ENCODE data around the gene ANKS1A. TPM values are rescaled to one million over a fixed set of nuclear protein-coding genes. Genes with fewer than 3 reads are reported as not detected.

The ANKS1A gene
- polyA plus RNA-seq, 1 experiment, result 5.1 TPM

- Histone ChIP-seq H3K9me3 (ENCODE audit: control insufficient read depth, insufficient read depth, low read length) (no peaks in the 10 kb centered on the region), H3K4me3 (ENCODE audit: low read depth, low read length) (no peak overlapping the region), H3K27me3 (ENCODE audit: control insufficient read depth, insufficient read depth, low read length) (no peaks in the 10 kb centered on the region), H3K27ac (ENCODE audit: low read depth, low read length) (no peak overlapping the region)
- POLR2A ChIA-PET, result no interaction called here
- DNase-seq (ENCODE audit: low read depth, low spot score), result no peak
- no peak for TF ChIP-seq CTCF (IDR thresholded peaks at IDR 0.05; ENCODE audit: low read depth, low read length)
- CTCF ChIA-PET, result no interaction called here
These were observed 147.2 kb downstream of the ANKS1A start for GRCh38 chr6:35036059-35036827.

GRCh38 chr6:35036828-35037663 is 148.0 kb downstream of the ANKS1A start:
- no peak for DNase-seq (ENCODE audit: low read depth, low spot score)
- ChIA-PET POLR2A (no interaction called here), CTCF (no interaction called here)
- no peaks in the 10 kb centered on the region for H3K9me3 ChIP-seq (ENCODE audit: control insufficient read depth, insufficient read depth, low read length)
- TF ChIP-seq CTCF (IDR thresholded peaks at IDR 0.05; ENCODE audit: low read depth, low read length), result no peak
- H3K27ac ChIP-seq (ENCODE audit: low read depth, low read length), result no peak overlapping the region
- no peak overlapping the region for H3K4me3 ChIP-seq (ENCODE audit: low read depth, low read length)
- no peaks in the 10 kb centered on the region for H3K27me3 ChIP-seq (ENCODE audit: control insufficient read depth, insufficient read depth, low read length)

GRCh38 chr6:35037664-35038038 is 148.6 kb downstream of the ANKS1A start:
- CTCF ChIA-PET, result no interaction called here

GRCh38 chr6:35038076-35038475 is 149.0 kb downstream of the ANKS1A start:
- Histone ChIP-seq H3K4me3 (ENCODE audit: low read depth, low read length) (no peak overlapping the region), H3K27ac (ENCODE audit: low read depth, low read length) (no peak overlapping the region), H3K9me3 (ENCODE audit: control insufficient read depth, insufficient read depth, low read length) (no peaks in the 10 kb centered on the region), H3K27me3 (ENCODE audit: control insufficient read depth, insufficient read depth, low read length) (no peaks in the 10 kb centered on the region)
- POLR2A ChIA-PET, result no interaction called here
- TF ChIP-seq CTCF (IDR thresholded peaks at IDR 0.05; ENCODE audit: low read depth, low read length), result no peak
- no peak for DNase-seq (ENCODE audit: low read depth, low spot score)
- CTCF ChIA-PET, result no interaction called here

More at GRCh38 chr6:35037664-35038038, 148.6 kb downstream of the ANKS1A start:
- POLR2A ChIA-PET, result no interaction called here
- Histone ChIP-seq H3K9me3 (ENCODE audit: control insufficient read depth, insufficient read depth, low read length) (no peaks in the 10 kb centered on the region), H3K27me3 (ENCODE audit: control insufficient read depth, insufficient read depth, low read length) (no peaks in the 10 kb centered on the region), H3K27ac (ENCODE audit: low read depth, low read length) (no peak overlapping the region), H3K4me3 (ENCODE audit: low read depth, low read length) (no peak overlapping the region)
- no peak for DNase-seq (ENCODE audit: low read depth, low spot score)
- TF ChIP-seq CTCF (IDR thresholded peaks at IDR 0.05; ENCODE audit: low read depth, low read length), result no peak

GRCh38 chr6:35040398-35040797 is 151.3 kb downstream of the ANKS1A start:
- Histone ChIP-seq H3K4me3 (ENCODE audit: low read depth, low read length) (no peak overlapping the region), H3K27ac (ENCODE audit: low read depth, low read length) (no peak overlapping the region), H3K27me3 (ENCODE audit: control insufficient read depth, insufficient read depth, low read length) (no peaks in the 10 kb centered on the region), H3K9me3 (ENCODE audit: control insufficient read depth, insufficient read depth, low read length) (no peaks in the 10 kb centered on the region)
- CTCF ChIA-PET, result interaction anchor here (0.9 to 1.2 kb wide), 2 partner anchors 53 to 200 kb away, joined by 3 read pairs; no protein-coding TSS in a partner anchor
- TF ChIP-seq CTCF (IDR thresholded peaks at IDR 0.05; ENCODE audit: low read depth, low read length), result no peak
- POLR2A ChIA-PET, result no interaction called here
- DNase-seq (ENCODE audit: low read depth, low spot score), result no peak

All from AG04450 (cell line).